Activated CD4-positive, alpha-beta T cell treated with anti-CD3 and anti-CD28 coated beads, Interleukin-10, Interleukin-2, amounts not matched to agents 100 ng/mL and 50 ng/mL, durations not matched to agents 16 hours and 8 hours (primary cell): Measurements from ENCODE around the gene DNAJB6.
"Not testable (repeated sequence)": the region's sequence is repeated elsewhere in the genome, so short reads cannot be mapped to it uniquely, and the experiment has no call there.

Experiments
- DNase-seq: peaks from one replicate; pipeline ENCODE4 v3.0.0-alpha.2; 2020

DNAJB6 gene

GRCh38 chr7:157329447-157329846 is 7.4 kb upstream of the DNAJB6 start:
- no peak for DNase-seq

GRCh38 chr7:157330567-157330966 is 6.2 kb upstream of the DNAJB6 start:
- not testable (repeated sequence) for DNase-seq

GRCh38 chr7:157331049-157331448 is 5.8 kb upstream of the DNAJB6 start:
- DNase-seq = not testable (repeated sequence)

GRCh38 chr7:157335236-157335635 is 1.6 kb upstream of the DNAJB6 start:
- no peak for DNase-seq

GRCh38 chr7:157335991-157336382 is 817 bp upstream of the DNAJB6 start:
- no peak for DNase-seq

GRCh38 chr7:157337316-157338149 is 729 bp downstream of the DNAJB6 start:
- peak; percentile 73 for DNase-seq

- peak; percentile 79 for DNase-seq
Observed at GRCh38 chr7:157339777-157340677, 3.2 kb downstream of the DNAJB6 start.

- DNase-seq = peak; percentile 22
Observed at GRCh38 chr7:157347217-157347904, 10.6 kb downstream of the DNAJB6 start.

GRCh38 chr7:157348548-157348947 is 11.7 kb downstream of the DNAJB6 start:
- no peak for DNase-seq

GRCh38 chr7:157352516-157352915 is 15.7 kb downstream of the DNAJB6 start:
- no peak for DNase-seq

GRCh38 chr7:157355784-157356511 is 19.1 kb downstream of the DNAJB6 start:
- no peak for DNase-seq

GRCh38 chr7:157357129-157358040 is 20.6 kb downstream of the DNAJB6 start:
- DNase-seq = peak; percentile 65

GRCh38 chr7:157358041-157358752 is 21.4 kb downstream of the DNAJB6 start:
- no peak for DNase-seq

- DNase-seq = no peak
Observed at GRCh38 chr7:157358753-157359096, 21.9 kb downstream of the DNAJB6 start.

- no peak for DNase-seq
Observed at GRCh38 chr7:157359581-157359980, 22.8 kb downstream of the DNAJB6 start.

- DNase-seq = no peak
Observed at GRCh38 chr7:157360483-157361025, 23.8 kb downstream of the DNAJB6 start.

- no peak for DNase-seq
Observed at GRCh38 chr7:157361537-157361936, 24.7 kb downstream of the DNAJB6 start.

- DNase-seq = no peak
Observed at GRCh38 chr7:157362729-157363128, 25.9 kb downstream of the DNAJB6 start.

GRCh38 chr7:157366722-157367121 is 29.9 kb downstream of the DNAJB6 start:
- no peak for DNase-seq

- DNase-seq = no peak
Observed at GRCh38 chr7:157368955-157369354, 32.2 kb downstream of the DNAJB6 start.

GRCh38 chr7:157370742-157371141 is 33.9 kb downstream of the DNAJB6 start:
- no peak for DNase-seq
